GM18909 (cell line): ENCODE results near the gene LHFPL3.
"Not testable (repeated sequence)": the region's sequence is repeated elsewhere in the genome, so short reads cannot be mapped to it uniquely, and the experiment has no call there.

Experiments
- ATAC-seq: cut with Tn5 transposase; IDR thresholded peaks from one replicate; pipeline ENCODE4 v1.9.1; 2021; ENCODE audit warnings: mild to moderate bottlenecking; ENCODE audit not compliant: unreplicated experiment, poor library complexity

LHFPL3 gene

DNA sequence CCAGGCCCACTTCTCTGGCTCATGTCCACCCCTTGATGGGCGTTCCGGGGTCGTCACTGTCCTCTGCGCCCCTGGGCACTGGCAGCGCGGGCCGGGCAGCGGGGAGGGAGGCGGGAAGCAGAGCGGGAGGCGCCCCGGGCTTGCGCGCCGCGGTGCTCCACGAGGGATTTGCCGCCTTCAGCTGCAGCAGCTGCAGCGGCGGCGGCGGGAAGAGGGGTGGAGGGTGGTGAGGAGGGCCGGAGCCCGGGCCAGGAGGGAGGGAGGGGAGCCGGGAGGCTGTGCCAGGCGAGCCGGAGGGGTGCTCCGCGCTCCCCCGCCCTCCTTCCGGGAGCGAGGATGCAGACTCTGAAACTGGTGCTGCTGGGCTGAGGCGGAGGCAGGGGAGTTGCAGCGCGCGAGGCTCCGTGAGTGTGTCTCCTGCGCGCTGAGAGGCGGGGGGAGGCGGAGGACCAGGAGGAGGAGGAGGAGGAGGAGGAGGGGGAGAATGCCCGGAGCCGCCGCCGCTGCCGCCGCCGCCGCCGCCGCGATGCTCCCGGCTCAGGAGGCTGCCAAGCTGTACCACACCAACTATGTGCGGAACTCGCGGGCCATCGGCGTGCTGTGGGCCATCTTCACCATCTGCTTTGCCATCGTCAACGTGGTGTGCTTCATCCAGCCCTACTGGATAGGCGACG, at the start of gene LHFPL3:
TSS of gene LHFPL3 (plus strand) at position 308 of the 674 bp plus-strand sequence.
- ATAC-seq: no peak

DNA sequence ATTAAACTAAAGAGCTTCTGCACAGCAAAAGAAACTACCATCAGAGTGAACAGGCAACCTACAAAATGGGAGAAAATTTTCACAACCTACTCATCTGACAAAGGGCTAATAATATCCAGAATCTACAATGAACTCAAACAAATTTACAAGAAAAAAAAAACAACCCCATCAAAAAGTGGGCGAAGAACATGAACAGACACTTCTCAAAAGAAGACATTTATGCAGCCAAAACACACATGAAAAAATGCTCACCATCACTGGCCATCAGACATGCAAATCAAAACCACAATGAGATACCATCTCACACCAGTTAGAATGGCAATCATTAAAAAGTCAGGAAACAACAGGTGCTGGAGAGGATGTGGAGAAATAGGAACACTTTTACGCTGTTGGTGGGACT, 46.7 kb upstream of the LHFPL3 start:
- not testable (repeated sequence) for ATAC-seq

DNA sequence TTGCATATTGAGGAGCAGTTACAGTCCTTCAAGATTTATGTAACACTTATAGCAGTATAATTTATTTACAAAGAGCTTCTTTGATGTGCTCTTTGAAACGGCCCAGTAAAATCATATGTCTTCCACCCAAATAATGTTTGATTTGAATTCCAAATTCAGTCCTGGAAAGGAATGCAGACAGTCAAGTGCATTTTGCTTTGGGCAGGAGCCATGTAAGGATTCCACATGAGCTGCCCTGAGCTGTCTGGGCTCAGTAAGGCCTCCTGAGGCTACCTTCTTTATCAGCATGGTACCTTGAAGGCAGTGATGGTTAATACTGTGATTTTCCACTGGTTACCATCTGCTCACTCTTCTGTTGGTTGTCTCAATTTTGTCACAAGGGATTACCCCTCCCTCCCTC, 41.6 kb upstream of the LHFPL3 start:
- no peak for ATAC-seq

DNA sequence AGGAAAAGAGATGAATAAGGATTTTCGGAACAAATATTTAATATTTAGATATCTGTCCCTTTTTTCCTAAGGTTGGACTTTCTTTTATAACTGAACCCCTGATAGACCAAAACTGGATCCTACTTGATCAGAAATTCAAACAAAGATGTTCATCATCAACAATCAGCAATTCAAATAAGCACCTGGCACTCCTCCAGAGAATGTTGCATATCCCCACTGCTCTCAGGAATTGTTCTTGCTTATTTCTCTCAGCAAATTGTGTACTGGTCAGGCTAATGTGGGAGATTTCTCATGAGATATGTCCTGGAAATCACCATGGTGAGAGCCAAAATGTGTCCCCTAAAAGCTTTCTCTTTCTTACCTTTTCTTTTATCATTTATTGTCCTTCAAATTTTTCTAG, 40.3 kb upstream of the LHFPL3 start:
- no peak for ATAC-seq

DNA sequence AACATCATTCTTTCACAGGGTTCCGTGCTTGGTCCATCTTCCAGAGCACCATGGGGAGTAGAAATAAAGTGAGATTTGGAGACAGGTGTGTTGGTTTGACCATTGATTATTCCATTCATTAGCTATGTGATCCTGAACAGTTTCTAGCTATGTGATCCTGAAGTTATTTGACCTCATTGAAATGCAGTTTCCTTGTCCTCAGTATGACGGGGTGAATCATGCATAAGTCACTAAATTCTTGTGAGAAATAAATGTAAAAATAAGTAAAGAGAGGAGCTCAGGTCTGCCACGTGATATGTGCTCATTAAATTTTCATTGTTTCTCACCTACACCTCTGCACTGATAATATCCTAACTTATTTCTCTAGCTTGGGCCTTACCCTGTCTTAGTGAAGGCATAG, 34.1 kb upstream of the LHFPL3 start:
- no peak for ATAC-seq

DNA sequence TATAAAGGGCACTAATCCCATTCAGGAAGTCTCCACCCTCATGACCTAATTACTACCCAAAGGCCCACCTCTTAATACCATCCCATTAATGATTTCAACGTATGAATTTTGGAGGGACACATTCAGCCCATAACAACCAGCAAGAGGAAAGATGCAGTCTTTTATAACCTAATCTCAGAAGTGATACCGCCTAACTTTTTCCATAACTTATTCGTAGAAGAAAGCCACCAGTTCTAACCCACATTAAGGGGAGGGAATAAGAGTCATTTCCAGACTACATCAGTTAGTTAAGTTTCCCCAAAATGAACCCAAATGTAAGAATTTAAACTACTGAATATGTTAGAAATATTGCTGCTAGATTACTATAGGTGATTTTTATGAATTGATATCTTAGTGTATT, 32.1 kb upstream of the LHFPL3 start:
- ATAC-seq: no peak

DNA sequence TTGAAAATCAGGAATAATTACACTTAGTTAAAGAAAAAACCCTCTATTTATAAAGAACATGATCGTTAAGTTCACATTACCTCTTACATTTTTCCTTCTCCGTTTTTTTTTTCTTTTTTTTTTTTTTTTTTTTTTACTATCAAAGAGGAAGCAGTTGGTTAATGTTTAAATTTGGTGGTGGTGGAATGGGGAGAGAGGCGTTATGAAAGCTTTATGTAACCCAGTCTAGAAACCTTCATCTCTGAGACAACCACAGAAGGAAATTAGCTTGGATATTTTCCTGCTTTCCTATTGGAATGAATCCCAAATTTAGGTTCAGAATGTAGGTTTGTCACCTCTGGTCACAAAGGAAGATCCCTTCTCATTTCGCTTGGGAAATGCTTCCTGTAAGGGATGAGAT, 31.5 kb upstream of the LHFPL3 start:
- ATAC-seq: no peak

DNA sequence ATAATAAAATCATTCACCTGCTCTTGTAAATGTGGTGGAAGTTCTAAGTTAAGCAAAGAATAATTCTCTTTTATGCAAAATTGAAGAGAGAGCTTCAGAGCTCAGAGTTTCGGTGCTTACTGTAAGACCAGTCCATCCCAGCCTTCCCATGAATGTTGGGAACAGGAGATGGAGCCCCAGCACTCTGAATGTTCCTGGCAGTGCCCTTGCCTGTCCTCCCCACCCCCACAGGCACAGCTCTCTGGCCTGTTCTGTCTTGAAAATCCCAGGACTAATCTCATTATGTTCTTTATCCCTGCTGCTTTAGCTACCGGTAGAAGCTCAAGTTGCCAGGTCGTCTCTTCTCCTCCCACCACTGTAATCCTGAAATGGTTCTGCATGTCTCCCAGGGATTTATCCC, 29.1 kb upstream of the LHFPL3 start:
- ATAC-seq: no peak

DNA sequence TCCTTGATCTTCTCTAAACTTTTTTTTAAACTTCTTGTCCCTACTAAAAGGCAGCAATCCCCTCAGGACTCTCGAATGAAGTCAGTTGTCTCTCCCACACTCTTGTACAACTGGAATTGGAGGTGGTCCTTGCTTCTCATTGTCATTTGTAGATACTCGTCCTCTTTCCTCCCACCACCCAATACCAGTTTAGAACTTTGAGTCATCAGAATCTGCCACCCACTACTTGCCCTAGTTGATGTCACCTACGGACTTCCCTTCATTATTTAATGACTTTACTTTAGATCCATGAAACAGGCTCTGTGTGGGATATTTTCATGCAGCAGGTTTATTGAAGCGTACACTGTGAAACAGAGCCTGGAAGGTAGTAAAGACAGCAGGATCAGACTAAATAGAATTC, 28.6 kb upstream of the LHFPL3 start:
- no peak for ATAC-seq

DNA sequence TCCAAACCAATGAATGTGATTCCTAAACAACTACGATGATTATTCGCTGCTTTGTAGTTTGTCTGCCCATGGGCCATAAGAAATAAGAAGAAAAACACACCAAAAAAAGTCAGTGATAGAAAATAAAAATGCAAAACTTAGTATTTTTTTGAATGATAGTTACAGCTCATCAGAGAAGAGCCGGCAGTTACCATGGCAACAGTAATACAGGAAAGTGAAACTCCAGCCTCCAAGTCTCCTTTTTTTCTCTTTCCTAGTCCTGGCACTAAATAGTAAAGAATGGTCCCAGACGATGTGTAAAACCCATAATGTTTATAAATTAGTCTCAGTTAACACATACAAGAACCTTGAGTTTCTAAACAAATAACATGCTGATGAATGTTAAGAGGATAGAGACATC, 21.6 kb upstream of the LHFPL3 start:
- no peak for ATAC-seq

DNA sequence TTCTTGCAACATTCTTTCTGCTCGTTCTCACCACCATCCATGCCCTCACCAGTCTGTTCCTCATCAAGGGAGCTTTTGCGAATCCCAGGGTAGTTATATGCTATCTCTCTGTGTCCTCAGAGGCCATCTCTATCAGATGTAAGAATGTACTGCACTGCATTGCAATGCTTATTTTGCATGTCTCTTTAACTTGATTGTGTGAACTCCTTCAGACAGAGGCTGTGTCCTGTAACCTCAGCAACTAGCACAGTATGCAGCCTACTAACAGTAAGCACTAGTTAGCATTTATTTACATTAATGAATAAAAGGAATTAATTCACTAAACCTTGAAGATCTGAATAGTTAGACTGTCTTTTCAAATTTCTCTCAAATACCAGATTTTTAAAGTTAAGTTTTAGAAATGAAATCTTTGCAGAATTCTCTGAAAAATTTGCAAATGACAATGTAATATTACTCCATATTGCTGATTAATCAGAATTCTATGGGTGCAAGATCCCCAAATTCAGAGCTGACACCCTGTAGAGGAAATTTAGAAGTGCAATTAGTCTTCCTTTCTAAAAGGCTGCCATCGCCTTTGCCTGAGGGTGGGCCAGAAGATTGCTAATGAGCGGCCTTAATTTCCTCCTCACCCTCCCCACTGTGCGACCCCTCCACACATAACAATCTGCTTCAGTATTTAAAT, 10.3 kb upstream of the LHFPL3 start:
- ATAC-seq: no peak

DNA sequence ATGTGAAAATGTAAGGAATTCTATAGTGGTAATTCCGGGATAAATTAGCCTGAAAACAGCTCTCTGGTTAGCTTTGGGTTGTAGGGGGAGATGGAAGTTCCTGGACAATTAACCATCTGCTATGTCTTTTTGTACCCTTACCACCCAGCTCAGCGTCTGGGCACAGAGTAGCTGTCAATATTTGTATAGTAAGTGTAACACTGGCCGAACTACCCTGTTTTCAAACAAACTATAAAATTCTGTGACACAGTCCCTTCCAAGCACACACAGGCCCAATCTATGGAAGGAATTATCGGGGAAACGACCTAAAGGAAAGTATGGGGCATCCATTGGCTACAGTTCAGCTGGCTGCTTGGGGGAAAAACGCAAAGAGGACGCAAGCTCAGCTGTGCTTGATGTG, 869 bp upstream of the LHFPL3 start:
- no peak for ATAC-seq

DNA sequence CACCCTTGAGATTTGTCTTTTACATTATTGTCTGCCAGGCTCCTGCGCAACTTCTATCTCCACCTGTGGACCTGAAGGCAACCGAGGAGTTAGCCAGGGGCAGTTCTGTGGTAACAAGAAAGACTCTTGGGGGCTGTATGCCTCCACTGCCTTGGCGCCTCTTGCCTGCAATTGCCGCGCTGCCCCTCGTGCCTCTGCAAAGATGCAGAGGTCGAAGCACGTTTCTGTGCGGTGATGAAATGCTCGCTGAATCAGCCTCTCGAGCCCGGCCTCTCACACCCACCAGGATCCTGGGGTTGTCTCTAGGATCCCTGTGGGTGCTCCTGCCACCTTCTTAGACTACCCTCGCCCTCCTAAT, 486 bp upstream of the LHFPL3 start:
- no peak for ATAC-seq

DNA sequence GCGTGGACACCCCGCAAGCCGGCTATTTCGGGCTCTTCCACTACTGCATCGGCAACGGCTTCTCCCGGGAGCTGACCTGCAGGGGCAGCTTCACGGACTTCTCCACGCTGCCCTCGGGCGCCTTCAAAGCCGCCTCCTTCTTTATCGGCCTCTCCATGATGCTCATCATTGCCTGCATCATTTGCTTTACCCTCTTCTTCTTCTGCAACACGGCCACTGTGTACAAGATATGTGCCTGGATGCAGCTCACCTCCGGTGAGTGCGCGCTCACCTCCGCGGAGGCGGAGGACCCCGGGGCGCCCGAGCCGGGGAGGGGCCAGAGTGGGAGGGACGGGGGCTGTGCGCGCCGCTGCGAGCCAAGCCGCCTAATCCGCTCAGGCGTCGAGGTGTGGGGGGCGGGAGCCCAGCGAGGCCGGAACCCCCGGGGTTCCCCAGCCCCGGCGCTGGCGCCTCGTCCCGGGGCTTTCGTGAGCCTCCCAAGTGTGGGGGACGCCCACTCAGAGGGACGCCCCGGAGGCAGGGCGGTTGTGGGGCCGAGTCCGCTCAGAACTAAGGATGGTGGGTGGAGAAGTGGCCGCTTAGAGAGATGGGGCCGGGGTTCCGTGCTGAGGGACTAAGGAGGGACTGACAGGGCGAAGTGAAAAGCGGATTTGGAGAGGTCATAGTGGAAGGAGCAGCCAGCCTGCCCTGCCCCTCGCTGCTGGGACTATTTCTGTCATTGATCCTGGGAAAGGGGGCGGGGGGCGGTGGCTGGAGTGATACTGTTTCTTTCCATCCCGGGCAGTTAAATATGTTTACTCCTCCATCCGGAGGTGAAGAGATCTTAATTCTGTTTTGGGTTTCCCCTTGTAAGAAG, 795 bp downstream of the LHFPL3 start:
- no peak for ATAC-seq

DNA sequence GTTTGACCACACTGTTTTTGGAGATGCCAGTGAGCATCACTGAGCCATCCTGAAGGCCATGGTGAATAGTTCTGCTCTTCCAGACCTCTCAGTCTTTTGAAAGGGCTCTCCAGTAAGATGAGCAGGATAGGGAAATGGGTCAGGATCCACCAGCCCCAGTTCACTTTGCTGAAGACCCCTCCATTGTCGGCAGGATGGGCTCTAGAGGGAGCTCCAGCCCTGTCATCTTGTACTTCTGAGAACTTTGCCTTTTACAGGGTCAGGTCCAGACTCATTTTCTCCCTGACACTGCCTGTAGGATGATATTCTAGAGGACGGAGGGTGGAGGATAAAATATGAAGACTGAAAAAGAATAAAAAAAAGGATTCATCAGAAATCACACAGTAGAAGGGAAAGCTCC, 13.1 kb downstream of the LHFPL3 start:
- ATAC-seq: no peak

DNA sequence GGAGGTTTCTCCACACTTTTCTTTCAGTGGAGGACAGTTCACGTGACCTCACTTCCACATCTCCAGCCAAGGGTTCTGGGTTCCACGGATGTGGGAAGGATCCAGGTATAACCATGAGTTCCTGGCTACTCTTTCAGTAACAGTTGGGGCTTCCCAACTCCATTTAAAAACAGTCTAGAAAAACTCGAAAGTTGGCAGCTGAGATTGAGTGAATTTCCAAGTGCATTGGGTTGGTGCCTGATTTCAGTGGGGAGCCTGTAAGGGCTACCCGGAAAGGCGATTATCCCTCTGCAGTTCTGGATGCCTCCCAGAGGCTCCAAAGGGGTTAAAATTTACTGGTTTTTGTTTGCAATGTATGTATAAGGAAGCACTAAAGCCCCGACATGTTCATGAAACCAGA, 24.3 kb downstream of the LHFPL3 start:
- no peak for ATAC-seq

DNA sequence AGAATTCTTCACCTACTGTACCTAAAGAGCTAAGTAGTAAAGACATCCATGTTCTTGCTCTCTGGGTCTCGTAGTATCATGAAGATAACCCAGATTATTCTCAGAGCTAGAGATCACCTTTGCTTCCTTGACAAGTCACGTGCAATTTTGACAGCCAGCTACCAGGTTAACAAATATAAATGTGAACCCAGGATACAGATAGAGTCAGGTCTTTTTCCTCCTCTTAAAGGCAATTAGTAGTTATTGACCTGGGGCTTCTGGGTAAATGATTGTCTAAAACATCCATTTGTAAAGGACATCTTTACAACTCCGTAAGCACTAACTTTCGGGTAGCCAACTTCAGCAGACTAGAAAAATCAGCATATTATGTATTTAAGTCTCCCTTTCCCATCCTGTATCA, 28.8 kb downstream of the LHFPL3 start:
- no peak for ATAC-seq

DNA sequence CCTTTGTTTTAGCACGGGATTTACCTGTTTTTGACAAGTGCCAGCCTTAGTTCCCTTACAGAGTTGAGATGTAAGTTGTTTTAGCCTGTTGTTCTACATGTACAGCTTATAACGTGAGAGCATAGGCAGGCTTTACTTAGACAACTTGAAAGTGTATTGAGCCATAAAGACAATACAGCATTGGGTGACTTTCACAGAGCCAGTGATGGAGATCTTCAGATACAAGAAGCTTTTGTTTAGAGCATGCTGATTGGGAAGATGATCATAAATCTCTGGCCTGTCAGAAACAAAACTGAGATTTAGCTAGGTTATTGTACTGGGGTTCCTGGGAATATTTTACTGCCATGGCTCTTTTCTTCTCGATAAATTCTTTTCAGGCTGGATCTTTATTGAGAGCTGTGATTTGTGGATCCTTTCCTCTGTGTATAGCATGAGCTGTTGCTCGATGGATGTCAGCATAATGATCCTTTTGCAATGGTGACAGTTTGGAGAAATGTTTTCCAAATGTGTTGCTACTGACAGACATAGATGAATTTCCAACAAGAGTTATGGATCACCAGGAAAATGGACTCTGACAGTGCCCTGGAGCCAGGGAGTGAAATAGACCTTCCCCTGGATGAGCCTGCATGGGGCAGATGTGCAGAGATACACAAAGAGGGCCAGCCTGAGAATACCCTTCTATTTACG, 30.2 kb downstream of the LHFPL3 start:
- ATAC-seq: no peak

DNA sequence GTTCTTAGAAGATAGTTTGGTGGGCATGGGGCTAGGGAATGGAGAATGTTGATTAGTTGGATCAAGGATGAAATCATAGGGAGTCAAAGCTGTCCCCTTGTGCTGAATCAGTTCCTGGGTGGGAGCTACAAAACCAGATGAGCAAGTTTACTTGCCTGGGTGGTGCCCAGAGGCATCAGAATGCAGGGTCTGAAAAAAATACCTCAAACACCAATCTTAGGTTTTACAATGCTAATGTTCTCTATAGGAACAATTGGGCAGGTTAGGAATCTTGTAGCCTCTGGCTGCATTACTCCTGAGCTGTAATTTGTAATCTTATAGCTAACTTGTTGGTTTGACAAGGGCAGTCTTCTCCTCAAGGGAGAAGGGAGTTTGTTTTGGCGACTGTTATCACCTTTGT, 34.4 kb downstream of the LHFPL3 start:
- no peak for ATAC-seq

DNA sequence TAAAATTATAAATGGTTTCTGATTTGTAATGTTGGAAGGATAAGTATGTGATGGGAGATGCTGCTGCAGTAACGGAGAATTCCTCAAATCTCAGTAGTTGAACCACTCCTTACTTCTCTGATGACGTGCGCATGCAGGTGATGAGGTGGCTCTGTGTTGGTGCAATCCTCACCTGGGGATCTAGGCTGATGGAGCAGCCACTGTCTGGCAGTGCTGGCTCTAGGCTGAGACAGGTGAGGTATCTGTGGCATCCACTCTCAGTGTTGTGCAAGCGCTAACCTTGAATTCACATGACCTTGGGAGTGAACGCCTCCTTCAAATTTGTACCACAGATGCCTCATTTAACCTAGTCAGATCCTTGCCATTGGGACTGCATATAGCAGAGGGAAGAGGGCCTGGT, 35.0 kb downstream of the LHFPL3 start:
- no peak for ATAC-seq

DNA sequence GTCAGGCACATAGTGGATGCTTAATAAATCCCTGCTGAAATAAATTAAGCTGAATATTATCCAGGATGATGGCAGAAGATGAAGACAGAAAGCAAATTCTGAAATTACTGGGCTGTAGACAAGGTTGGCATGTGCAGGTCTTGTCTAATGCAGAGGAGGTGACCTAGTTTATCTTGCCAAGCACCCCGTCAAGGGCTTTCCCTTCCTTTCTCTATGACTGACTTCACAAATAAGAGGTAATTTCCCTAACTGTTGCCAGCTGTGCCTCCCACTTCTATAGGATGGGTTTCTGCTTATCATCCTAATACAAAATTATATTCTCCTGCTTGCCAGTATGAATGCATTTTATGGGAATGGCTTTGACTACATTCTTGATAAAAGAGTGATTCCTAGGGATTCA, 38.0 kb downstream of the LHFPL3 start:
- no peak for ATAC-seq
